ENCODE data around the gene TRAT1. TPM values are rescaled to one million over a fixed set of nuclear protein-coding genes. Genes with fewer than 3 reads are reported as not detected.
"Not testable (repeated sequence)": the region's sequence is repeated elsewhere in the genome, so short reads cannot be mapped to it uniquely, and the experiment has no call there.

Gene TRAT1, protein sequence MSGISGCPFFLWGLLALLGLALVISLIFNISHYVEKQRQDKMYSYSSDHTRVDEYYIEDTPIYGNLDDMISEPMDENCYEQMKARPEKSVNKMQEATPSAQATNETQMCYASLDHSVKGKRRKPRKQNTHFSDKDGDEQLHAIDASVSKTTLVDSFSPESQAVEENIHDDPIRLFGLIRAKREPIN
- not detected for total RNA-seq

DNA sequence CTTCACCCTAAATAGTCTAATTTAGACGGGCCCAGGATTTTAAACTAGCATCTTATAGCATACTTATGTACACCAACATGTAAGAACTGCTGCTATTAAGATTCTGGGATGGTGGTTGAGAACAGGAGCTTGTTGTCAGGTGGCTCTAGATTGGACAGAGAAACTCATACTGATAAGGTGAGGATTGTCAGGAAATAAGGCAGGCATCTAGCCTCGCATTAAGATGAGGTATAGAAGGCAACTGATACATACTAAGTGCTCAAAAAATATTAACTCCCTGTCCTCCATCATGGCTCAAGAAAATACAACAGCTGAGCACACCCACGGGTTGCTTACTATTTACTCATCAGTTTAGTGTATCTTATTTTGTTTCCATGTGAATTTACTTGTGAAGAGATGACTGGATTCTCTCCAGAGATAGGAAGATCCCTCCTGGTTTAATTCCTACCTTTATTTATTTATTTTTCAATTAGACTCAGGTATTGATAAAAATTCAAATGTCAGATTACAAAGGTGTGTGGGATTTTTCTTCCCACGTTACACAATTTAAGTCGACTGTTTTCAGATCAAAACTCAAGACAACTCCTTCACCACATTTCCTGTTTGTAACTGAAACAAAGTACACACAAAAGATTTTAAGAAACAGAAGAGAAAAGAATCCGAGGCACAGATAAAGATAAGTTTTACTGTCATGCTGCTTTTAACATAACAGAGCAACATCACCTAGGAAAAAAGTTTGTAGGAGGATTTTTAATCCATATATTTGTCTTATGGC is at the start of gene TRAT1:
TRAT1 (plus strand) TSS at position 664 of the 775 bp plus-strand sequence. CDS start 142 bp downstream, outside the sequence.
- no peak for DNase-seq

DNA sequence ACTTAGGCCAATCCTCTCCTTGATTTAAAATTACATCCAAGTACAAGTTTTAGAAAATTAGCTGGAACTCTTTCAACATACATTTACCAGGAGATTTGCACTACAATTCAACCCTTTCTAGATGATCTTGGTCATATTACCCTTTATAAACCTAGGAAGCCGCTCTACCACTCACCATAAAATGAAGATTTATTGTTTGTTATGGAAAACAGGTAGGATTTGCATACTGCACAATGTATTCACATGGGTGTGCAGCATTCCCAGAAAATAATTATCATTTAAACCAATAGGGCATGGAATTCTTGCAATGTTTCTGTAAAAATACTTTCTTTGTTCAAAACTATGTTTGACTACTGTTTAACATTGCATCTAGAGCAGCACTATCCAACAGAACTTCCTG is 46.9 kb upstream of the TRAT1 start:
- no peak for DNase-seq

GRCh38 chr3:108779496-108779895 is 43.1 kb upstream of the TRAT1 start:
- DNase-seq = no peak

DNA sequence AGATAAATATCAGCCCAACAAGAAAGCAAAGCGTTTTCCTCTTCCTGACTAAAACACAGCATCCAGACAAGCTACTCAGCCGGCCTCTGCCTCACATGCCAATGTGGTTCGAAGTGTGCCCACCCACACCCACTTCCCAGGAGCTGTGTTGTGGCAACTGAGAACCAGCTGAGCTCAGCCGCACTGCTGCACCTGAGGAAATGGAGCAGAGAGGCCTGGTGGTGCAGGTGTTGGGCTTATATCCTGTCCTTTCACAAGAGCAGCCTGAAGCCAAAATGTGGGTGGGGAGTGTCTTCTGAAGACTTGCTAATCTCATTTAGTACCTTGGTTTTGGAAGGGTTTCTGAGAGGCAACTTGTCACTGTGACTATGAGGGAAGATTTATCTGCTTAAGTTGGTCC is 42.4 kb upstream of the TRAT1 start:
- DNase-seq = no peak

GRCh38 chr3:108791473-108791872 is 31.1 kb upstream of the TRAT1 start:
- DNase-seq = no peak

DNA sequence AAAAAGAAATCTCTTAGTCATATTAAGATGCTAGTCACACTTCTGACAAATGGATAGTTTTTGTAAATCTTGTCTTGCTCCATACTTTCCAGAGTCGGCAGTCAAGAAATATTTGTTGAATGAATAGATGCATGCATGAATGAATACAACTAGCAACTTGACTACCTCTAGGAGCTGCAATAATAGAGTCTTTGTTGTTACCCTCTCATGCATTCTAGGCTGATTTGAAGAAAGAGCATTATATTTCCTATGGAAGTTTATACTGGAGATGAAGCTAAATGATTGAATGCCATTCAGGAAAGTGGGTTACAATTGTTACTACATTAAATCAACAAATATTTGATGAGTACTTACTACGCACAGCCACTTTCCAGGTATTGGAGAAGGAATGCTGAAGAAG is 18.1 kb upstream of the TRAT1 start:
- DNase-seq = no peak

- no peak for DNase-seq
Observed at GRCh38 chr3:108804966-108805365, 17.6 kb upstream of the TRAT1 start.

GRCh38 chr3:108806316-108806715 is 16.3 kb upstream of the TRAT1 start:
- no peak for DNase-seq

GRCh38 chr3:108818404-108818803 is 4.2 kb upstream of the TRAT1 start:
- DNase-seq = no peak

DNA sequence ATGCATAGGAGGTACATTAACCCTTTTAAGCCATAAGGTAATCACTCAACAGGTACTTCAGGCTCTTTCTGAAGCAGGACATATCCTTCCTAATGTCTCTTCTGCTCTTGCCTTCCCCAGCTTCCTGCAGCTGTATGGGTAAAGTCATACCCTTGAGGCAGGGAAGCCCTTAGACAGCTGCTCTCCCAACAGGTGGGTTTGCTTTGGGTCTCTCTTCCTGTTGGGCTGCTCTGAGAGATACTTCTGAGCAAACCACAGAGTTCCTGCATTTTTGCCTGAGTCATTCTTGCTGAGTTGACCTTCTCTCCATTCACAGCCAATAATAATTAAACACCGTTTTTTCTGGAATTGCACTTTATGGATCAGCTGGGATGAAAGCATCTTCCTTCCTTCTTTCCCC is 2.0 kb upstream of the TRAT1 start:
- DNase-seq = no peak

DNA sequence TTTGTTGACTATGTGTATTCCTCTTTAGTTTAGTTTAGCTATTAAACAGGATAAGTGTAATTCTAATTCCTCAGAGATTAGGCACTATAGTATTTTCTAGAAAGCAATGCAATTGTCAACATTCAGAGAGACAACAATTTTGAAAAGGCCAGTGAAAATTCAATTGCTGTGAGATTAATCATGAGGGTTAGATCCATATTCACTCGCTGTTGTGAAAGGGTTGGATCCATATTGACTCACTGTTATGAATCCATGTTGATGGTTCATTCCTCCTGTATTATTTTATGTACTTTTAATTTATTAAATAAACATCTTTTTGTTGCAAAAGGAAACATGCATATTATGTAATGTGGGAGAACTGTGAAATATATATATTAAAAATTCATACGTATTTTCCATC is 641 bp downstream of the TRAT1 start:
- DNase-seq = no peak

DNA sequence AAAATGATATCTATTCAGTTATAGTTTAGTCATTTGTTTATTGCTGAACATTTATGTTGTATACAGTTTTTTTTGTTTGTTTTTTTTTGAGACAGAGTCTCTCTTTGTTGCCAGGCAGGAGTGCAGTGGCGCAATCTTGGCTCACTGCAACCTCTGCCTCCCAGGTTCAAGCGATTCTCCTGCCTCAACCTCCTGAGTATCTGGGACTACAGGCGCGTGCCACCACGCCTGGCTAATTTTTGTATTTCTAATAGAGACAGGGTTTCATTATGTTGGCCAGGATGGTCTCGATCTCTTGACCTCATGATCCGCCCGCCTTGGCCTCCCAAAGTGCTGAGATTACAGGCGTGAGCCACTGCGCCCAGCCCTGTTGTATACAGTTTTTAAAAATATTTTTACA is 1.2 kb downstream of the TRAT1 start:
- not testable (repeated sequence) for DNase-seq

GRCh38 chr3:108826309-108827187 is 4.0 kb downstream of the TRAT1 start:
- no peak for DNase-seq

DNA sequence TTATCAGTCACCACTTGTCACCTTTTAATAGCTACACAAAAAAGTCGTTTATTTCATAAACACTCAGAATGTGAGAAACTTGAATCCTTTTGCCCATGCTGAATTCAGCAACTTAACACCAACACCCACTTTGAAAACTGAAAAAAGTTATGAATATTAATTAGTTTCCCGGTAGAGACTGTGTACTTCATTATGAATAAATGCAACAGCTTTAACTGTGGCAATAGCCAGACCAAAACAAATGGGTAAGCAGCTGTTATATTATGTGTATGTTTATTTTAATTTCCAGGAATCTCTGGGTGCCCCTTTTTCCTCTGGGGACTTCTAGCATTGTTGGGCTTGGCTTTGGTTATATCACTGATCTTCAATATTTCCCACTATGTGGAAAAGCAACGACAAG is 7.8 kb downstream of the TRAT1 start:
- DNase-seq = no peak

GRCh38 chr3:108830991-108831614 is 8.5 kb downstream of the TRAT1 start:
- no peak for DNase-seq

DNA sequence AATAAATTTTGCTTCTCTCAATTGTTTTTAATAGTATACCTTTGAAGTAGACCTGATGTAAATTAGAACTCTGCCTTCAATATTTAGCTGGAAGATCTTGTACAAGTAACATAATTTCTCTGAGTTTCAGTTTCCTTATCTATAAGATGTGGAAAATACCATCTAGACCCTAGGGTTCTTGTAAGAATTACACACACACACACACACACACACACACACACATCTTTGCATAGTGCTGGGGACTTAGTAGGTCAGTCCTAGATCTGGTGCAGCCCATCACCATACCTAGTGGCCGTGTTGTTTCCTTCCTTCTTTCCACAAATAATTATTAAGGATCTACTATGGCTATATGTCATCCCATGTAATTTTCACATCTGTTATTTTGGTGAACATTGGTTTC is 11.0 kb downstream of the TRAT1 start:
- no peak for DNase-seq

GRCh38 chr3:108834551-108834950 is 12.0 kb downstream of the TRAT1 start:
- no peak for DNase-seq

DNA sequence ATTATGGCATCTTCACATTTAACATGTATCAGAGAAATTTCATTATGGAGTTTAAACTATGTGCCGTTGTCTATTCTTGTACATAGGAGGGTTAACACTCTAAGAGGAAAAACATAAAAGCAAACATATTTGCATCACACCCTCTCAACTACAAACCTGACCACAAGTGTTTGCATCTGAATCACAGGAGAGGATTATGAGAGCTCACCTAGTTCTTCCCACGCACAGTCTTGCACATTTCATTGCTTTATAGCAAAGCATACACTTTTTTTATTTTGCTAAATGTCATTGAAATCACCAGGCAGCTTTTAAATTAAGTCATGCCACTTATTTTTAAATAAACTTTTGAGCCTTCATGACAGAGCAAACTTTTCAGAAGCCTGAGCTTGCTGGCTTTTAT is 12.5 kb downstream of the TRAT1 start:
- no peak for DNase-seq

DNA sequence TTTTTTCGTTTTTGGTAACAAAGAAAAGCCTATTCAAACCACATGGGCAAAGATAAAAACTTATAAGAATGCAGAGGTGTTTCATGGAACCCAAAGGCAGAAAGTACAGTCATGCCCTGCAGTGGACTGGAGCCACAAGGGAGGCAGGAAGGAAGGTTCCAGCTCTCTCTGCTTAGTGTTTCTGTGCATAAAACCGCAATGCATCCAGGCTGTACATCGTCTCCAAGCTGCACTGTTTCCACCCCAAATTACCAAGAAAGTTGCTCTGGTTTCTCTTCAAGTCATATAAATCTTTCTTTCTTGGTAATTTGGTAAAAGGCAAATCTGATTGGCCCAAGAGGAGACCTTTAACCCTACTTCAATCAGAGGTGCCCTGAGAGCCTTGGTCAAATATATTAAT is 15.8 kb downstream of the TRAT1 start:
- DNase-seq = no peak

- DNase-seq = no peak
Observed at GRCh38 chr3:108845709-108846293, 23.2 kb downstream of the TRAT1 start.

- DNase-seq = no peak
Observed at GRCh38 chr3:108847187-108847586, 24.6 kb downstream of the TRAT1 start.

- DNase-seq = no peak
Observed at GRCh38 chr3:108849075-108849474, 26.5 kb downstream of the TRAT1 start.

Measured in tongue (tissue), 2 donors.